AG10803 (cell line): ENCODE measurements around the gene CAMKK1.
A peak's percentile ranks its signal among the peaks of the same experiment; 100 is the strongest.

ENCODE experiments used
- DNase-seq: peaks from one replicate; pipeline ENCODE4 v3.0.0; 2010; ENCODE audit warnings: low read depth
- H3K4me3 ChIP-seq: 2 replicates; pipeline ENCODE4 v1.5.1; 2011; ENCODE audit warnings: mild to moderate bottlenecking, low read length, control low read depth
- TF ChIP-seq, protein P1 (sequence below): conservative IDR thresholded peaks from 2 replicates; pipeline ENCODE4 v1.5.1; 2011; ENCODE audit warnings: mild to moderate bottlenecking, low read length, control low read depth, inconsistent platforms

Gene CAMKK1

DNA sequence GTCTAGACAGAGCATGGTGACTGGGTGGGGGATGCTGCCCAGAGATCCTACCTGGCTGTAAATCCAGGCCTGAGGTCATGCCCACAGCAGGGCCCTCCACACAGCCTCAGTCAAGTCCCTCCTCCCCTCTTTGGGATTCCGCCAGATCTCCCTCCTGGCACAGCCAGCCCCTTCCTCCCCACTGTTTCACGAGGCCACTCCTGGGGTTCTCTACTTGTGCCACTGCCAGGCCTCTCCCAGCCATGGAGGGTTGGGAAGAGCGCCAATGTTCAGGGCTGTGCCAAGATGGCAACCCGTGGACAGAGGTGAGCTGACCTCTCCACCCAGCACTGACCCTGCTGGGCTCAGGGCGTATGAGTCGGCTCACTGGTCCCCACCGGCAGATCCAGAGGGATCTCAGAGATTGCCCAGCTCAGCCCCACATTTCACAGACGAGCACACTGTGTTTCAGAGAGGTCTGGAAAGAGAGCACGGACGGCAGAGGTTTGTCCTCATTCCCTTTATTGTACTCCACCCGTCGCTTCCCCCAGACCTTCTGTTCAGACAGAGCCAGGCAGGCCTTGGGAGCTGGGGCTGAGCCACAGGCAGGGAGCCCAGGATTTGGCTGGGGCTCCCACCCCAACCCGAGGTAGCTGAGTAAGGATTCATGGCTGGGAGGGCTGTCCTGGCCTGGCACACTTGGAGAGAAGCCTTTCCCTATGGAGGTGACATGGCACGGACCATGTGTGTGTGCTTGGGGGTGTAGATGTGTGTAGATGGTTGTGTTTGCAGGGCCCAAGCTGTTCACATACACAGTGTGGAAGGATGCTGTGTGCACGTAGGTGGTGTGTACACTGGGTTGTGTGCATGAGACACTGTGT, 3.5 kb upstream of the CAMKK1 start:
- no peak for DNase-seq
- H3K4me3 ChIP-seq, result no peak overlapping the region
- TF ChIP-seq, protein P1, sequence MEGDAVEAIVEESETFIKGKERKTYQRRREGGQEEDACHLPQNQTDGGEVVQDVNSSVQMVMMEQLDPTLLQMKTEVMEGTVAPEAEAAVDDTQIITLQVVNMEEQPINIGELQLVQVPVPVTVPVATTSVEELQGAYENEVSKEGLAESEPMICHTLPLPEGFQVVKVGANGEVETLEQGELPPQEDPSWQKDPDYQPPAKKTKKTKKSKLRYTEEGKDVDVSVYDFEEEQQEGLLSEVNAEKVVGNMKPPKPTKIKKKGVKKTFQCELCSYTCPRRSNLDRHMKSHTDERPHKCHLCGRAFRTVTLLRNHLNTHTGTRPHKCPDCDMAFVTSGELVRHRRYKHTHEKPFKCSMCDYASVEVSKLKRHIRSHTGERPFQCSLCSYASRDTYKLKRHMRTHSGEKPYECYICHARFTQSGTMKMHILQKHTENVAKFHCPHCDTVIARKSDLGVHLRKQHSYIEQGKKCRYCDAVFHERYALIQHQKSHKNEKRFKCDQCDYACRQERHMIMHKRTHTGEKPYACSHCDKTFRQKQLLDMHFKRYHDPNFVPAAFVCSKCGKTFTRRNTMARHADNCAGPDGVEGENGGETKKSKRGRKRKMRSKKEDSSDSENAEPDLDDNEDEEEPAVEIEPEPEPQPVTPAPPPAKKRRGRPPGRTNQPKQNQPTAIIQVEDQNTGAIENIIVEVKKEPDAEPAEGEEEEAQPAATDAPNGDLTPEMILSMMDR, result no peak

DNA sequence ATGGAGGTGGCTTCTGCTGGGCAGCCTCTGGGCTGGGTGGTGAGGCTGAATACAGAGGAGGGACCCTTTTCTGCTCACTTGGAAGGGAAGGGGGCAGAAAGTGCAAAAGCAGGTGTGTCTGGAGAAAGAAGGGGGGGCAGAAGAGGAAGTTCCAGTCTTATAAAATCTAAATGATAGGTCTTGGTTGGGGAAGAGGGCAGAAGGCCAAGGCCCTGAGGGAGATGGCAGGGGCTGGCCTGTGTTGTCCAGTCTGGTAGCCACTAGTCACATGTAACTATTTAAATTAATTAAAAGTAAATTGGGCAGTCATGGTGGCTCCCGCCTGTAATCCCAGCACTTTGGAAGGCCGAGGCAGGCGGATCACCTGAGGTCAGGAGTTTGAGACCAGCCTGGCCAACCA, 2.5 kb upstream of the CAMKK1 start:
- TF ChIP-seq, protein P1, result no peak
- DNase-seq, result no peak
- no peak overlapping the region for H3K4me3 ChIP-seq

DNA sequence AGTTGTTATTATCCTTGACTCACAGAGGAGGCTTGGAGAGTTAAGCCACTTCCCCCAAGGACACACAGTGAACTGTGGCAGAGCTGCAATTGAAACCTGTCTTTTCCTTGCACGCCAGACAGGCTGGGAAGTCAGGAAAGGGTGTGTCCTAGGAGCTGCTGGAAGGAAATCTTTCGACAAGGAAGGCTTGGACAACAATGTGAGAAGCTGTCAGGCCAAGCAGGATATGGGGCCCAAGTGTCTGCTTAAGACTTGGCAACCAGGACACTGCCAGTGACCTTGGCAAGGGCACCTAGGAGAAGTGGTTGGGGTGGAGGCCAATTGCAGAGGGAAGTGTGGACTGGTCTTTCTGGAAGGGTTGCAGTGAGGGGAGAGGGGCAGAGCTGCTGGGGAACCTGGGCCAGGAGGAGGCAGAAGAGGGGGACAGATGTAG, 2.1 kb upstream of the CAMKK1 start:
- H3K4me3 ChIP-seq, result no peak overlapping the region
- TF ChIP-seq, protein P1, result no peak
- DNase-seq, result peak; percentile 31

- TF ChIP-seq, protein P1, result no peak
- H3K4me3 ChIP-seq, result no peak overlapping the region
- DNase-seq, result no peak
Measured at GRCh38 chr17:3894188-3894587, 1.3 kb upstream of the CAMKK1 start.

DNA sequence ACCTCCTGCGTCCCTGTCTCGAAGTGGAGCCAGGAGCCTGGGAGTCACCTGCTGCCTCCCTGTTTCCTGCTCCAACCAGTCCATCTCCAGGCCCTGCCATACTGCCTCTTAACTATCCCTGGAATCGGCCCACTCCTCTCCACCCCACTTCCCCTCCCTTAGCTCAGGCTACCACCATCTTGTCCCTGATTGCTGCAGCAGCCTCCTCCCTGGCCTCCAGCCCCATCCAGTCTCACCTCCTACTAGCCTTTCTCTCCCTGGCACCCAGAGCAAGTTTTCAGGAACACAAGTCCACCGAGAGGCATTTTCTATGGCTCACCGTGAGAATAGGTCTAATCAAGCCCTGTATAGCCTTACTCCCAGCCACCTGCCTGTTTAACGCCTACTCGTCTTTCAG, 865 bp upstream of the CAMKK1 start:
- no peak for DNase-seq
- no peak overlapping the region; the same call in 1 of the 2 replicates for H3K4me3 ChIP-seq
- TF ChIP-seq, protein P1, result no peak

DNA sequence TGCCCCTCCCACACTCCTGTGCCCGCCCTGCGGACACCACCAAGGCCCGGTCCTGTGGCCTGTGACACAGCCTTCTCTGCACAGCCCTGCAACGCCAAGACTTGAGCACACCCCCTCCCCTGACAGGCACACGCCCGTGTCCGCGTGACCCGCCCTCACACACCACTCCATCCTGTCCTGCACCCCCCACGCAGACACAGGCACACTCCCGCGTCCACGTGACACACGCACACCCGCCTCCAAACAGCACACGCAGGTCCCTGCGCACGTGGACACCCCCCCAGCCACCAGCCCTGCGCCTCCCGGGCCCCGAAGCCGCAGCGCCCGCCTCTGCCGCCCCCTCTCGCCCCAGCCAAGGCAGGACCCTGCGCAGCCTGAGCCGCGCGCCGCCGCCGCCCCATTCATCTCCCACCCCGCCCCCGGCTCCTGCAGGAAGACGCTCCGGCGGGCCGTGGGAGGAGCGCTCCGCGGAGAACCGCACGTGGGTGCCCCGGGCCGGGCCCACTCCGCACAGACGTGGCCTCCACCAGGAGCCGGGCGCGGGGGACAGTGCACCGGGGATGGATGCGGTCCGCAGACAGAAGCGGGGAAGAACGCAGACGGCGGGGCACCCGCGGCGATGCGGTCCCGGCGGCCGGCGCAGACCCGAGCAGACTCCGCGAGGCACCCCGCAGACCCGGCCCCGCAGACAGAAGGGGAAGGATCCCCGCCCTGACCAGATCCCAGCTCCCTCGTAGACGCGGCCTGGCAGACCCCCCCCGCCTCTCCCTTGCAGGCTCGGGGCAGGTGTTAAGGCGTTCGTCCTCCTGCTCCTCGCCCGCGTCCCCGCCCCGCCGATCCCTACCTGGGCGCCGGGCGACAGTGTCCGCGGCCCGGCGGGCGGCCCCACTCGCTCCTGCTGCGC, 506 bp downstream of the CAMKK1 start:
- TF ChIP-seq, protein P1, result no peak
- DNase-seq, result peak; percentile 72

More for the DNA sequence above, 506 bp downstream of the CAMKK1 start:
- H3K4me3 ChIP-seq, result peak overlapping the region; percentile 65
